T-helper 17 cell (primary cell): ENCODE results near the gene KEL. TPM values are rescaled to one million over a fixed set of nuclear protein-coding genes. Genes with fewer than 3 reads are reported as not detected.

Source experiments
- ATAC-seq: fragments of 150-1000 bp; cut with Tn5 transposase; 2 replicates; pipeline ENCODE4 v1.10.0; 2021; ENCODE audit warnings: mild to moderate bottlenecking, moderate library complexity
- DNase-seq, 3 donors: peaks; one replicate each; pipeline versions ENCODE4 v3.0.0 to v3.0.0-alpha.2; 2020 to 2021
- H3K9me3 ChIP-seq: one replicate; pipeline ENCODE4 v1.7.0; 2013; ENCODE audit warnings: low read length, mild to moderate bottlenecking; ENCODE audit not compliant: control insufficient read depth, poor library complexity, severe bottlenecking
- H3K27ac Mint-ChIP-seq: one replicate; pipeline ENCODE4 v1.8.0; 2022; ENCODE audit warnings: mild to moderate bottlenecking, moderate library complexity, mixed read lengths
- H3K27me3 Mint-ChIP-seq: one replicate; pipeline ENCODE4 v1.8.0; 2022; ENCODE audit warnings: mixed read lengths
- H3K36me3 Mint-ChIP-seq: one replicate; pipeline ENCODE4 v1.8.0; 2022; ENCODE audit warnings: low read depth, mixed read lengths
- H3K4me1 Mint-ChIP-seq: one replicate; pipeline ENCODE4 v1.8.0; 2022; ENCODE audit warnings: mild to moderate bottlenecking, mixed read lengths
- H3K4me3 Mint-ChIP-seq: one replicate; pipeline ENCODE4 v1.8.0; 2022; ENCODE audit warnings: mild to moderate bottlenecking, moderate library complexity, mixed read lengths
- total RNA-seq, 4 donors: library from RNA in 2 of 4; stranded (reverse) in 2 of 4; gene quantifications; one replicate each; pipeline ENCODE4 v1.2.3 and lab custom pipeline; 2022 to 2026

Gene KEL
- total RNA-seq, 2 donors from 2014 or later, result 0.52 to 3.3 TPM

GRCh38 chr7:142914121-142914520 lies 48.0 kb downstream of the KEL start:
- peaks cover 5% of the 10 kb centered on the region for H3K36me3 Mint-ChIP-seq

DNA sequence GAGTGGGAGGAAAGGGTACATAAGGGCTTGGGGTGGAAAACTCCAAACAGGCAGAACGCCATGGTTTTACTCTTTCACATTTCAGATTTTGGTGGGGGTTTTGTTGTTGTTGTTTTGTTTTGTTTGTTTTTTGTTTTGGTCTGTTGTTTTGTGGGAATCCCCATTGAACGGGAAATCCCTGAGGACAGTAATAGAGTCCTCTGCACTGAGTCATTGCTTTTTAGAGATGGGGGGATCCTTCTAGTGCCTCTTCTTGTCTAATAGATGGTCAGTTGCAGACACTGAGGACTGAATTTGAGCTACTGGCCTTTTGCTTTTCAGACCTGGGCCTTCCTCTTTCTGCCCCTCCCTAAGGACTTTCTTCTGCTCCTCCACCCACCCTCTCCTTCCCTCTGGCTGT lies 48.6 kb downstream of the KEL start:
- H3K27me3 Mint-ChIP-seq, result peaks cover 84% of the 10 kb centered on the region

More at GRCh38 chr7:142914121-142914520, 48.0 kb downstream of the KEL start:
- Mint-ChIP-seq H3K27me3 (peaks cover 84% of the 10 kb centered on the region), H3K27ac (no peak overlapping the region), H3K4me1 (peaks cover 3% of the 10 kb centered on the region), H3K4me3 (no peak overlapping the region)
- H3K9me3 ChIP-seq, result no peaks in the 10 kb centered on the region
- ATAC-seq (no peak), DNase-seq (no peak)

GRCh38 chr7:142913051-142913450 lies 49.1 kb downstream of the KEL start:
- Mint-ChIP-seq H3K36me3 (peaks cover 7% of the 10 kb centered on the region), H3K27me3 (peaks cover 84% of the 10 kb centered on the region), H3K4me3 (no peak overlapping the region), H3K4me1 (peaks cover 7% of the 10 kb centered on the region), H3K27ac (no peak overlapping the region)
- no peaks in the 10 kb centered on the region for H3K9me3 ChIP-seq
- no peak for ATAC-seq
- no peak for DNase-seq

More for the DNA sequence above, 48.6 kb downstream of the KEL start:
- H3K9me3 ChIP-seq, result no peaks in the 10 kb centered on the region
- peaks cover 7% of the 10 kb centered on the region for H3K4me1 Mint-ChIP-seq
- no peak overlapping the region for H3K27ac Mint-ChIP-seq
- H3K4me3 Mint-ChIP-seq, result no peak overlapping the region
- no peak for ATAC-seq
- H3K36me3 Mint-ChIP-seq, result peaks cover 7% of the 10 kb centered on the region
- DNase-seq, result no peak

DNA sequence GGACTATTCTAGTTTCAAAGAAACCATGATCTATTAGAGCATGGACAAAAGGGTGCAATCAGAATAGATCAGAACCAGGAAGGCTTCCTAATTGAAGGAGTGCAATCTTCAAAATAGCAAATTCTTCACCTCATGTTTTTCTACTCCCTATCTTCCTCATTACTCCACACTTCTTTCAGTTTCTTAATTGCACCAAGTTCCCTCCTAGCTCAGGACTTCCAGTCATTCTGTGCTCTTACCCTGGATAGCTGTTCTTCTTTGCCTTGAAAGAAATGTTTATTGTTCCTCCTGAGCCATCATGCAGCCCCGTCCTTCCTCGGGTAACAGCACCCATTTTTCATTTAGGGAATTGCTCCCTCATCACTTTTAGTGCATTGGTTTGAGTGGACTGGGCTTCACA lies 51.7 kb downstream of the KEL start:
- no peak overlapping the region for H3K4me3 Mint-ChIP-seq
- no peak overlapping the region for H3K27ac Mint-ChIP-seq
- peaks cover 7% of the 10 kb centered on the region for H3K4me1 Mint-ChIP-seq
- DNase-seq (no peak), ATAC-seq (no peak)
- peaks cover 88% of the 10 kb centered on the region for H3K27me3 Mint-ChIP-seq
- H3K36me3 Mint-ChIP-seq, result peaks cover 5% of the 10 kb centered on the region
- H3K9me3 ChIP-seq, result no peaks in the 10 kb centered on the region

- Mint-ChIP-seq H3K27me3 (peaks cover 83% of the 10 kb centered on the region), H3K4me3 (no peak overlapping the region), H3K27ac (no peak overlapping the region), H3K4me1 (peaks cover 7% of the 10 kb centered on the region), H3K36me3 (peaks cover 5% of the 10 kb centered on the region)
- H3K9me3 ChIP-seq, result no peaks in the 10 kb centered on the region
- DNase-seq (no peak), ATAC-seq (no peak)
These were observed 52.1 kb downstream of the KEL start for GRCh38 chr7:142910031-142910433.

- peaks cover 7% of the 10 kb centered on the region for H3K4me1 Mint-ChIP-seq
- H3K27me3 Mint-ChIP-seq, result peaks cover 76% of the 10 kb centered on the region
- ATAC-seq (peak; percentile 64), DNase-seq (no peak)
- H3K9me3 ChIP-seq, result no peaks in the 10 kb centered on the region
- no peak overlapping the region for H3K27ac Mint-ChIP-seq
- H3K4me3 Mint-ChIP-seq, result no peak overlapping the region
- H3K36me3 Mint-ChIP-seq, result peaks cover 5% of the 10 kb centered on the region
These were observed 53.0 kb downstream of the KEL start for GRCh38 chr7:142908921-142909890.

DNA sequence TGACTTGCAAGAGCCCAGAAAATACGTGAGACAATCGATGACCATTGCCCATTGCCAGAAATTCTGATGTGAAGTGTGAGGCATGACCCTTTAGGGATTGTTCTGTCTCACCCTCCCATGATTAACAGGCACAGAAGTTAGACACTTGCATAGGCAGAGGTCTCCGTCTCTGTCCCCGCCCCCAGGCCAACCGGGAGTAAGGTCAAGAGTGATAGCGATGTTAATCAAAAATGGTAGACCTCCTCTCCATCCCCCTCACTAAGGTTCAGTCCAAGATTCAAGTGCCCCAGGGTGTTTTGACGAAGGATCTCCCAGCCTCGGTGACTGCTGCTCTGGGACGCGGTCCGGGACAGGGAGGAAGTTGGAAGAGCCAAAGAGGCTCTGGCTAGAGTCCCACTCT lies 53.9 kb downstream of the KEL start:
- ATAC-seq, result no peak
- no peak overlapping the region for H3K27ac Mint-ChIP-seq
- H3K9me3 ChIP-seq, result no peaks in the 10 kb centered on the region
- H3K4me1 Mint-ChIP-seq, result peaks cover 7% of the 10 kb centered on the region
- peaks cover 67% of the 10 kb centered on the region for H3K27me3 Mint-ChIP-seq
- H3K4me3 Mint-ChIP-seq, result no peak overlapping the region
- DNase-seq, result no peak
- H3K36me3 Mint-ChIP-seq, result peaks cover 5% of the 10 kb centered on the region

DNA sequence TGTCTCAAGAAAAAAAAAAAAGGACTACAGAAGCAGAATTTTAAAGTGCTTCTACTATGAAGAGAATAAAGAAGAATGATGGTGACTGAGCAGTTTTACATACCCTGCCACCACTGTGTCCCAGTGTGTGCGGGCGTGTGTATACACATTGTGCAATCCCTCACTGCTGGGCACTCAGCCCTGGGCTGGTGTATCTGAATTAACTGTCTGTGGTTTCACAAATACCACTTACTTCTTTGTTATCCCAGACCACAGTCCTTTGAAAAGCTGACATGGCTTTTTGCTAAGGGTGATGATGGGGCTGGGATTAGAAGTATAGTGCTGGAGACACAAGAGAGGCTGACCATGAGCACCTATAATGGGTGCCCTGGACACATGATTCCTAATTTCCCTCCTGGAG lies 55.5 kb downstream of the KEL start:
- Mint-ChIP-seq H3K27ac (no peak overlapping the region), H3K4me3 (no peak overlapping the region)
- no peak for ATAC-seq

DNA sequence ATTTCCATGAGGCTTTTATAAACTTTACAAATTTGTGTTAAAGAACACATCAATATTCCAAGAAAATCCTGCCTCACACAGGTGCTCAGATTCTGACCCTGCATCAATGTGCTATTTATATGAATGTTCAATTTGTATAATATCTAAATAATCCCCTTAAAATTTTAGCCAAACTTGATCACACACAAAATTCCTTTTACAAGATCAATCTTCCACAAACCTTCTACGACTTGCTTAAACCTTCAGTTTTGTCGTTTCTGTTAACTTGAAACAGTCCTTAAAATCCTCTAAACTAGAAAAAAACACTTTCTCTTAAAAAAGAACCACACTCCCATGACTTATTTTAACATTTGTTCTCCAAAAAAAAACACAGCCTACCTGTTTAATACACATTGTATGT lies 56.4 kb downstream of the KEL start:
- H3K4me3 Mint-ChIP-seq, result no peak overlapping the region
- ATAC-seq, result no peak
- H3K4me1 Mint-ChIP-seq, result peaks cover 5% of the 10 kb centered on the region
- peaks cover 4% of the 10 kb centered on the region for H3K36me3 Mint-ChIP-seq
- H3K27ac Mint-ChIP-seq, result no peak overlapping the region
- no peaks in the 10 kb centered on the region for H3K9me3 ChIP-seq
- no peak for DNase-seq
- peaks cover 45% of the 10 kb centered on the region for H3K27me3 Mint-ChIP-seq

More for the DNA sequence above, 55.5 kb downstream of the KEL start:
- DNase-seq, result no peak
- Mint-ChIP-seq H3K27me3 (peaks cover 54% of the 10 kb centered on the region), H3K4me1 (peaks cover 5% of the 10 kb centered on the region), H3K36me3 (peaks cover 7% of the 10 kb centered on the region)
- H3K9me3 ChIP-seq, result no peaks in the 10 kb centered on the region

DNA sequence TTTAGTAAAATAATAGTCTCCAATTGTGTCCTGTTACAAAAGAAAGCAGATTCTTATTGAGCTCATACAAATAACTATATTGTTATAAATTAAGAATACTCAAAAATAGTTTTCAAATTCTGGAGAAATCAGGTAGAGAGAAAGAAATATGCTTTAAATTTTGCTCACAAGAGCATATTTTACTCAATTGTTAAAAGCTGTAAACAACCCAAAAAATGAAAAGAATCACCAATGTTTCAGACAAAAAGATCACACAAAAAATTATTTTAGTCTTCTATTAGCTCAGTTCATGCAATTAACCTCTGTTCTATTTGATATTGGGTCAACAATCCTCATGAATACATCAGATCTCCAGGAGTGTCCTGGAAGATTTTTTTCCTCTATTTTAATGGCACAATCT lies 58.0 kb downstream of the KEL start:
- DNase-seq, result no peak
- H3K4me1 Mint-ChIP-seq, result peaks cover 4% of the 10 kb centered on the region
- H3K27me3 Mint-ChIP-seq, result peaks cover 29% of the 10 kb centered on the region
- no peak for ATAC-seq
- no peaks in the 10 kb centered on the region for H3K9me3 ChIP-seq
- no peak overlapping the region for H3K4me3 Mint-ChIP-seq
- no peak overlapping the region for H3K27ac Mint-ChIP-seq
- H3K36me3 Mint-ChIP-seq, result peaks cover 4% of the 10 kb centered on the region

GRCh38 chr7:142901426-142902259 lies 60.5 kb downstream of the KEL start:
- DNase-seq (no peak), ATAC-seq (no peak)
- no peak overlapping the region for H3K4me3 Mint-ChIP-seq
- no peaks in the 10 kb centered on the region for H3K9me3 ChIP-seq
- no peaks in the 10 kb centered on the region for H3K4me1 Mint-ChIP-seq
- H3K27me3 Mint-ChIP-seq, result peaks cover 24% of the 10 kb centered on the region
- H3K27ac Mint-ChIP-seq, result no peak overlapping the region
- H3K36me3 Mint-ChIP-seq, result peaks cover 8% of the 10 kb centered on the region

DNA sequence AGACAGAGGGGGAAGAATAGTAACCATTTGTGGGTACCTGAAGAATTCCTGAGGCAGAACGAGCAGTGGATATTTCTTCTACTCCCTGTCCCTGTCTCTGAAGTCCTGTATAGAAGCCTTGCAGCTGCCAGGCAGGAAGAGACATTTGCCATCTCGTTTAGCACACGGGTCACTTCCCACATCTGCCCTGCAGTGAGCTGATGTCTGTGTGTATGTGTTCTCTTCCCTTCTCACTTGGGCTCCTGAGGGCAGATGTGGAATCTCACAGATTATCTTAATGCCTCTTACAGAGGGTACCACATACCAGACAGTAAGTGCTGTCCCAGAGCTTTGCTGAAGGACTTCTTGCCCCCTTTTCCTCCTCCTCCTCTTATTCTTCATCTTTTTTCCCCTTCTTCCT lies 62.5 kb downstream of the KEL start:
- peaks cover 8% of the 10 kb centered on the region for H3K36me3 Mint-ChIP-seq
- no peak overlapping the region for H3K4me3 Mint-ChIP-seq
- H3K9me3 ChIP-seq, result no peaks in the 10 kb centered on the region
- H3K27me3 Mint-ChIP-seq, result peaks cover 33% of the 10 kb centered on the region
- DNase-seq, result no peak
- no peak overlapping the region for H3K27ac Mint-ChIP-seq
- H3K4me1 Mint-ChIP-seq, result no peaks in the 10 kb centered on the region
- ATAC-seq, result no peak
